GM18907 (cell line): Measurements from ENCODE around the gene ZNF534.
"Not testable (repeated sequence)": the region's sequence is repeated elsewhere in the genome, so short reads cannot be mapped to it uniquely, and the experiment has no call there.

Source experiments
- ATAC-seq: cut with Tn5 transposase; IDR thresholded peaks from one replicate; pipeline ENCODE4 v1.9.1; 2021; ENCODE audit warnings: mild to moderate bottlenecking, moderate library complexity; ENCODE audit not compliant: unreplicated experiment

Gene ZNF534

DNA sequence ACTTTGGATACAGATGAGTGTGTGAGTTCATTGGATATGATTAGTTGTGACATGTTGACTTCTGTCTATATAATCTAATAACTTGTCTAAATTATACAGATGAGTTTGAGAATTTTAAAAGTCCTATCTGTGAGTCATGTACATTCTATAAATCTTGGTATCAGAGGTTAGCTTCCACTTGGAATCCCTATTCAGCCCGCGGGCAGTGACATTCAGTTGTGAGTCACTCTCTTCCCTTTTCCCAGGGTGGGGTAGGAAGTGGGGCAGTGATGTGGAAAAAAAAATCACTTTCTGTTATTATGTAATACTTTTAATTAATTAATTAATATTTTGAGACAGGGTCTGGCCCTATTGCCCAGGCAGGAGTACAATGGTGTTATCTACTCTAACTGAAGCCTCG is 65.6 kb downstream of the ZNF534 start:
- ATAC-seq = no peak

DNA sequence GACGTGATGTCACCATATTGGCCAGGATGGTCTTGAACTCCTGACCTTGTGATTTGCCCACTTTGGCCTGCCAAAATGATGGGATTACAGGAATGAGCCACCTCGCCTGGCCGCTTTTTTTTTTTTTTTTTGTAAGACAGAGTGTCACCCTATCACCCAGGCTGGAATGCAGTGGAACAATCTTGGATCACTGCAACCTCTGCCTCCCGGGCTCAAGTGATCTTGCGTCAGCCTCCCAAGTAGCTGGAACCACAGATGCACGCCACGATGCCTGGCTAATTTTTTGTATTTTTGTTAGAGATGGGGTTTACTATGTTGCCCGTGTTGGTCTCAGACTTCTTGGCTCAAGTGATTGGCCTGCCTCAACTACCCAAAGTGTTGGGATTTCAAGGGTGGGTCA is 69.6 kb downstream of the ZNF534 start:
- ATAC-seq = no peak

DNA sequence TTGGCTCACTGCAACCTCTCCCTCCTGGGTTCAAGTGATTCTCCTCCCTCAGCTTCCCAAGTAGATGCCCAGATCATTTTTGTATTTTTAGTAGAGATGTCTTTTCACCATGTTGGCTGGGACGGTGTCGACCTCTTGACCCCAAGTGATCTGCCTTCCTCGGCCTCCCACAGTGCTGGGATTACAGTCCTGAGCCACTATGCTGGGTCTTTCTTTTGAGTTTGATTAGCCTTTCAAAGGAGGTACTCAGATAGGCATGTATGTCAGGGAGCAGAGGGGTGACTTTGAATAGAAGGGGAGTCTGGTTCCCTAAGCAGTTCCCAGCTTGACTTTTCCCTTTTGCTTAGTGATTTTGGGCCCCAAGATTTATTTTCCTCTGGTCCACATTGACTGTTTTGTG is 71.5 kb downstream of the ZNF534 start:
- ATAC-seq = not testable (repeated sequence)

DNA sequence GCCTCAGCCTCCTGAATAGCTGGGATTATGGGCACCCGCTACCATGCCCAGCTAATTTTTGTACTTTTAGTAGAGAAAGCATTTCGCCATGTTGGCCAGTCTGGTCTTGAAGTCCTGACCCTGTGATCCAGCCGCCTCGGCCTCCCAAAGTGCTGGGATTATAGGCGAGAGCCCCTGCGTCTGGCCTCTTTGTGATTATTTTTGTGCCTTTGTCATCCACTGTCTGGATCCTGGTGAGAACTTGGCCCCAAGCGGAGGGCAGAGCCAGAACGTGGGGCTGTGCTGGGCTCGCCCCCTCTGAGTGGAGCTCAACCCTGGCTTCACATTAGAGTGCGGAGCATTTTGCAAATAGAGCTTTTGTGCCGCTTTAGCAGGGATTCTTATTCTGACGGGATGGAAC is 72.0 kb downstream of the ZNF534 start:
- not testable (repeated sequence) for ATAC-seq
